GM23248 (cell line): ENCODE data around the gene XRCC5.
"Not testable (repeated sequence)": the region's sequence is repeated elsewhere in the genome, so short reads cannot be mapped to it uniquely, and the experiment has no call there.

Experiments used
- EZH2 ChIP-seq: fragments of 200-600 bp; sonication (generic); IDR thresholded peaks from 2 replicates; pipeline ENCODE4 v1.6.1; 2018; ENCODE audit warnings: antibody characterized with exemption, mild to moderate bottlenecking; ENCODE audit not compliant: insufficient read depth, poor library complexity, severe bottlenecking
- EZH2phosphoT487 ChIP-seq: fragments of 200-600 bp; sonication (generic); IDR thresholded peaks from 2 replicates; pipeline ENCODE4 v1.6.1; 2018; ENCODE audit warnings: antibody characterized with exemption, moderate library complexity, mild to moderate bottlenecking, low read depth; ENCODE audit not compliant: insufficient read depth

GRCh38 chr2:216208661-216209060 is 99.5 kb downstream of the XRCC5 start:
- TF ChIP-seq EZH2, EZH2phosphoT487: not testable (repeated sequence)
